Measurements from ENCODE around the gene LRGUK.

DNA sequence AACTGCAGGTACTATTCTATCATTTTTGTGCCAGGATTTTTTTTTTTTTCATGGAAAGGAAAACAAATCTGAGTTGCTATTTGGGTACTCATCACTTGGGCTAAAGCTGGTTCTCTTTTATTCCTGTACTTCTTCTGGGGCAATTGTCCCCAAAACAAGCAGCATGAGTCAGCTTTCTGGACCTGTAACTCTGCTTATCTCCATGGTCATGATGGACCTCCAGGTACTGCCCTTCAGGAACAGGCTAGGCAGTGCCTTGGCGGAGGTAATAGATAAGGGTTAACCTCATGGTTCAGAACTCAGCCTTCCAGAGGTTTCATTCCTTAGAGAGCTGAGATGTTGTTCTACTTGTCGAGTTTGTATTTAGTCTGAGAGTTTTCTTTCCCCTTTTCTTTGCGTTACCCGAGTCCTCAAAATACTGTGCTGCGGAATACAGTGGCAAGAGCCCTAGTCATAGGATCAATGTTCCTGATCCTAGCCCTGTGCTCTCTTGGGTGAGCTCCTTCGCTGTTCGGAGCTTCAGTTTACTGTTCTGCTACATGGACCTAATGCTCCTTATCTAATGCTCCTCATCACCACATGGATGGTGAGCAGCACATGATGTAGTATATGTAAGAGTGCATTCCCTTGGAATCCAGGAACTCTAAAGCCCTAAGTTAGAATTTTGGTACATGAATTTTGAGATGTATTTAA is 74.6 kb downstream of the LRGUK start:
- no peak for TF ChIP-seq RAD21 (IDR thresholded peaks at IDR 0.05; ENCODE audit: low read length)
- no peak for TF ChIP-seq MAZ (IDR thresholded peaks at IDR 0.05; ENCODE audit: borderline replicate concordance, low read depth, low read length)
- TF ChIP-seq, protein P1, sequence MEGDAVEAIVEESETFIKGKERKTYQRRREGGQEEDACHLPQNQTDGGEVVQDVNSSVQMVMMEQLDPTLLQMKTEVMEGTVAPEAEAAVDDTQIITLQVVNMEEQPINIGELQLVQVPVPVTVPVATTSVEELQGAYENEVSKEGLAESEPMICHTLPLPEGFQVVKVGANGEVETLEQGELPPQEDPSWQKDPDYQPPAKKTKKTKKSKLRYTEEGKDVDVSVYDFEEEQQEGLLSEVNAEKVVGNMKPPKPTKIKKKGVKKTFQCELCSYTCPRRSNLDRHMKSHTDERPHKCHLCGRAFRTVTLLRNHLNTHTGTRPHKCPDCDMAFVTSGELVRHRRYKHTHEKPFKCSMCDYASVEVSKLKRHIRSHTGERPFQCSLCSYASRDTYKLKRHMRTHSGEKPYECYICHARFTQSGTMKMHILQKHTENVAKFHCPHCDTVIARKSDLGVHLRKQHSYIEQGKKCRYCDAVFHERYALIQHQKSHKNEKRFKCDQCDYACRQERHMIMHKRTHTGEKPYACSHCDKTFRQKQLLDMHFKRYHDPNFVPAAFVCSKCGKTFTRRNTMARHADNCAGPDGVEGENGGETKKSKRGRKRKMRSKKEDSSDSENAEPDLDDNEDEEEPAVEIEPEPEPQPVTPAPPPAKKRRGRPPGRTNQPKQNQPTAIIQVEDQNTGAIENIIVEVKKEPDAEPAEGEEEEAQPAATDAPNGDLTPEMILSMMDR (conservative IDR thresholded peaks at IDR 0.05; ENCODE audit: low read depth, low read length) = no peak
- TF ChIP-seq POLR2A (IDR thresholded peaks at IDR 0.05; ENCODE audit: low read depth, low read length) = no peak
- no peak for TF ChIP-seq CHD1 (IDR thresholded peaks at IDR 0.05; ENCODE audit: low read depth, low read length)
- no peak for TF ChIP-seq CEBPB (IDR thresholded peaks at IDR 0.05; ENCODE audit: low read depth, low read length)
- no peak for TF ChIP-seq USF2 (IDR thresholded peaks at IDR 0.05; ENCODE audit: low read depth, low read length)
